22Rv1 (cell line): ENCODE measurements around the gene TRIM29.

Experiments
- H3K27ac ChIP-seq: fragments of 450-650 bp; 2 replicates; pipeline ENCODE4 v1.5.1; 2017
- CTCF ChIP-seq: fragments of 450-650 bp; IDR thresholded peaks from 2 replicates; pipeline ENCODE4 v1.5.1; 2017; ENCODE audit warnings: mild to moderate bottlenecking
- ZFX ChIP-seq: fragments of 450-650 bp; IDR thresholded peaks from 2 replicates; pipeline ENCODE4 v1.6.1; 2017; ENCODE audit warnings: antibody characterized with exemption, borderline replicate concordance

TRIM29 gene

GRCh38 chr11:120102050-120102863, 35.7 kb downstream of the TRIM29 start:
- TF ChIP-seq CTCF = no peak
- no peak for TF ChIP-seq ZFX
- no peak overlapping the region for H3K27ac ChIP-seq

DNA sequence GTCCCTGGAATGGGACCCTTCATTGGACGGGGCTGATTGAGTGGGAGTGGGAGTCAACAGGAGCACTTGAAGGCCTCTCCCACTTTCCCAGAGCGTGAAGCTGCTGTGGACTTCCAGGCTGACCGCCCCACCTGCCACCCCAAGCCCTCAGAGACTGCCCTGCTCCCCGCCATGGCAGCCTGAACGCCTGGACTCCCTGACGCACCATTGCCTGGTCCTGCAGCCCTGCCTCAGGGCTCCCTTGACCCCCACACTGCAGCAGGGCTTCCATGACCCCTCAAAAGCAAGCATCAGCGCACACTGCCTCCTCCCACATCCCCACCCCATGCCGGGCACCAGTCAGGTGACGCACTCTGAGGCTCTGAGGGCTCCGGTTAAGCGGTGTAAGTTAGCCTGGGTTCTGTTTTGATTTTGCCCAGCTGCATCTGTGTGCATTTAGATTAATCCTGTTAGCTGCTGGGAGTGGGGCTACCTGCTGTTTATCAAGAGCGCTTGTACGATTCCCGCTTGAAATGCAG, 39.4 kb downstream of the TRIM29 start:
- no peak overlapping the region for H3K27ac ChIP-seq
- TF ChIP-seq CTCF (no peak), ZFX (no peak)

GRCh38 chr11:120097721-120098385, 40.1 kb downstream of the TRIM29 start:
- TF ChIP-seq CTCF (no peak), ZFX (no peak)
- H3K27ac ChIP-seq = no peak overlapping the region

- no peak overlapping the region for H3K27ac ChIP-seq
- TF ChIP-seq CTCF = no peak
- no peak for TF ChIP-seq ZFX
These were observed 41.3 kb downstream of the TRIM29 start for GRCh38 chr11:120096369-120097191.

- TF ChIP-seq ZFX (no peak), CTCF (no peak)
- no peak overlapping the region for H3K27ac ChIP-seq
These were observed 42.4 kb downstream of the TRIM29 start for GRCh38 chr11:120095516-120095915.

GRCh38 chr11:120091701-120092100, 46.2 kb downstream of the TRIM29 start:
- TF ChIP-seq ZFX = no peak
- no peak for TF ChIP-seq CTCF
- no peak overlapping the region for H3K27ac ChIP-seq
